GM19395 (cell line): ENCODE measurements around the gene TPRX1.

Source experiments
- ATAC-seq: cut with Tn5 transposase; IDR thresholded peaks from one replicate; pipeline ENCODE4 v1.9.1; 2021; ENCODE audit warnings: mild to moderate bottlenecking, moderate library complexity; ENCODE audit not compliant: unreplicated experiment

The TPRX1 gene

DNA sequence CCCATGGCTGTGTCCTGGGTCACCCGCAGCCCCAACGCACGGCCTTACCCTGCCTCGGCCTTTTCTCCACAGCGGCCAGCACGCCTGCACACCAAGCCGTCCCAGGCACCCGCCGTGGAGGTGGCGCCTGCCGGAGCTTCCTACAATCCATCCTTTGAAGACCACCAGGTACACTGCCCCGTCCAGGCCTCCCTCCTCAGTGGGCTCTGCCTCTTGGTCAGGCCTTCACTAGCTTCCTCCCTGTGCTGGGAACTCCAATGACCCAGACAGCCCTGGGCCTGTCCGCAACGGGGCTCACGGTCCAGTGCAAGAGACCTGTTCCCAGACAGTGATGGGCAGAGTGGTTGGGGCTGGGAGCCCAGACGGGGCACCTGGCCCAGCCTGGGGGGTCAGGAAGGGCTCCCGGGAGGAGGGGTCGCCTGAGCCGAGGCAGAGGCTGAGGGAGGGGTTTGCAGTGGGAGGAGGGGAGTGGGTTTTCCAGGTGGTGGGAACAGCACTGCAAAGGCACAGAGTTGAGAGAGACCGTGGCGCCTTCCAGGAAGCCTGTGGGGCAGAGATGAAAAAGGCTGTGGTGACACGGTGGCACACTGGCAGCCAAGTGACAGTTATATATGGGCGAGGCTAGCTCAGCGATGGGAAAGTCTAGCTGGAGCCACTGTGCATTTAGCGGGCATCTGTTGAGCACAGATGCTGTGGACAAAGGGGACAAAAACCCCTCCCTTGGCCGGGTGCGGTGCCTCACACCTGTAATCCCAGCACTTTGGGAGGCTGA lies 51.7 kb downstream of the TPRX1 start:
- no peak for ATAC-seq
